H9 (cell line): Measurements from ENCODE around the gene UBE3B. TPM values are rescaled to one million over a fixed set of nuclear protein-coding genes. Genes with fewer than 3 reads are reported as not detected.

Experiments
- DNase-seq: peaks from one replicate; pipeline ENCODE4 v3.0.0-alpha.2; 2017
- H2AFZ ChIP-seq: one replicate; pipeline ENCODE4 v1.6.1; 2013; ENCODE audit warnings: mild to moderate bottlenecking, low read length, control low read depth, moderate library complexity
- H2AK5ac ChIP-seq: 2 replicates; pipeline ENCODE4 v1.6.1; 2013; ENCODE audit warnings: low read length, control low read depth, mixed read lengths; ENCODE audit not compliant: insufficient read length
- H2BK120ac ChIP-seq: one replicate; pipeline ENCODE4 v1.6.1; 2013; ENCODE audit warnings: low read depth, mild to moderate bottlenecking, low read length, control low read depth, inconsistent platforms; ENCODE audit not compliant: poor library complexity, severe bottlenecking
- H2BK12ac ChIP-seq: 2 replicates; pipeline ENCODE4 v1.6.1; 2013; ENCODE audit warnings: low read length, control low read depth, mixed read lengths, low read depth; ENCODE audit not compliant: insufficient read length
- H2BK15ac ChIP-seq: 2 replicates; pipeline ENCODE4 v1.6.1; 2013; ENCODE audit warnings: low read depth, low read length, control low read depth
- H2BK20ac ChIP-seq: one replicate; pipeline ENCODE4 v1.6.1; 2013; ENCODE audit warnings: low read depth, mild to moderate bottlenecking, low read length, control low read depth, inconsistent platforms; ENCODE audit not compliant: poor library complexity, severe bottlenecking
- H2BK5ac ChIP-seq: 2 replicates; pipeline ENCODE4 v1.6.1; 2013; ENCODE audit warnings: low read length, control low read depth, mixed read lengths; ENCODE audit not compliant: insufficient read length
- H3K14ac ChIP-seq: 2 replicates; pipeline ENCODE4 v1.6.1; 2013; ENCODE audit warnings: low read length, control low read depth; ENCODE audit not compliant: insufficient read depth
- H3K18ac ChIP-seq: 2 replicates; pipeline ENCODE4 v1.6.1; 2013; ENCODE audit warnings: low read depth, mild to moderate bottlenecking, mixed read lengths, low read length, control low read depth; ENCODE audit not compliant: insufficient read length
- H3K23ac ChIP-seq: 2 replicates; pipeline ENCODE4 v1.6.1; 2013; ENCODE audit warnings: low read length, control low read depth, mixed read lengths, low read depth; ENCODE audit not compliant: insufficient read length
- H3K23me2 ChIP-seq: 2 replicates; pipeline ENCODE4 v1.6.1; 2013; ENCODE audit warnings: low read depth, mild to moderate bottlenecking, mixed read lengths, low read length, control low read depth; ENCODE audit not compliant: insufficient read length, poor library complexity, severe bottlenecking
- H3K27ac ChIP-seq: 2 replicates; pipeline ENCODE4 v1.5.1; 2013; ENCODE audit warnings: low read length, control low read depth, mixed read lengths, low read depth; ENCODE audit not compliant: insufficient read length
- H3K27me3 ChIP-seq: 2 replicates; pipeline ENCODE4 v1.6.1; 2013; ENCODE audit warnings: low read length, control low read depth, inconsistent platforms; ENCODE audit not compliant: insufficient read depth
- H3K4ac ChIP-seq: 2 replicates; pipeline ENCODE4 v1.6.1; 2013; ENCODE audit warnings: low read depth, mild to moderate bottlenecking, control low read depth, inconsistent platforms, low read length, moderate library complexity
- H3K4me1 ChIP-seq: 2 replicates; pipeline ENCODE4 v1.6.1; 2013; ENCODE audit warnings: low read length, control low read depth, inconsistent platforms; ENCODE audit not compliant: insufficient read depth
- H3K4me2 ChIP-seq: 2 replicates; pipeline ENCODE4 v1.6.1; 2013; ENCODE audit warnings: low read length, control low read depth, mixed read lengths; ENCODE audit not compliant: insufficient read length, insufficient read depth
- H3K56ac ChIP-seq: 2 replicates; pipeline ENCODE4 v1.6.1; 2013; ENCODE audit warnings: low read depth, mild to moderate bottlenecking, mixed read lengths, low read length, control low read depth; ENCODE audit not compliant: insufficient read length
- H3K79me1 ChIP-seq: 2 replicates; pipeline ENCODE4 v1.6.1; 2013; ENCODE audit warnings: low read depth, mild to moderate bottlenecking, moderate library complexity, low read length, control low read depth, inconsistent platforms; ENCODE audit not compliant: insufficient read depth, poor library complexity, severe bottlenecking
- H3K79me2 ChIP-seq: 2 replicates; pipeline ENCODE4 v1.6.1; 2013; ENCODE audit warnings: low read length, control low read depth, inconsistent platforms; ENCODE audit not compliant: insufficient read depth
- H3K9ac ChIP-seq: 2 replicates; pipeline ENCODE4 v1.6.1; 2013; ENCODE audit warnings: low read length, control low read depth, mixed read lengths; ENCODE audit not compliant: insufficient read length; ENCODE audit errors: extremely low read depth
- H3K9me3 ChIP-seq: one replicate; pipeline ENCODE4 v1.6.1; 2013; ENCODE audit warnings: low read depth, low read length, inconsistent platforms; ENCODE audit not compliant: control insufficient read depth
- H3T11ph ChIP-seq: one replicate; pipeline ENCODE4 v1.6.1; 2013; ENCODE audit warnings: mild to moderate bottlenecking, low read length, control low read depth, inconsistent platforms
- H4K20me1 ChIP-seq: one replicate; pipeline ENCODE4 v1.6.1; 2013; ENCODE audit not compliant: control insufficient read depth, insufficient read length, insufficient read depth
- H4K5ac ChIP-seq: 2 replicates; pipeline ENCODE4 v1.6.1; 2013; ENCODE audit warnings: low read depth, mild to moderate bottlenecking, mixed read lengths, low read length, control low read depth; ENCODE audit not compliant: insufficient read length
- H4K8ac ChIP-seq: replicated peaks from 2 replicates; pipeline ENCODE4 v1.6.1; 2013; ENCODE audit warnings: low read length, control low read depth, mixed read lengths, low read depth; ENCODE audit not compliant: insufficient read length
- H4K91ac ChIP-seq: 2 replicates; pipeline ENCODE4 v1.6.1; 2013; ENCODE audit warnings: low read depth, mild to moderate bottlenecking, moderate library complexity, mixed read lengths, low read length, control low read depth; ENCODE audit not compliant: insufficient read length
- H3K27ac Mint-ChIP-seq, 3 experiments: 2 replicates in 2 of 3; 3 replicates in 1 of 3; pipeline ENCODE4 v1.8.0; 2020 to 2021; ENCODE audit warnings: mixed read lengths in 3 of 3, mild to moderate bottlenecking in 1 of 3, moderate library complexity in 1 of 3
- H3K27me3 Mint-ChIP-seq: 2 replicates; pipeline ENCODE4 v1.8.0; 2021; ENCODE audit warnings: low read depth, mild to moderate bottlenecking, moderate library complexity, mixed read lengths
- H3K36me3 Mint-ChIP-seq, 3 experiments: 2 replicates in 2 of 3; 3 replicates in 1 of 3; pipeline ENCODE4 v1.8.0; 2020 to 2021; ENCODE audit warnings: low read depth in 3 of 3, mixed read lengths in 3 of 3; ENCODE audit not compliant: insufficient read depth in 1 of 3
- H3K4me1 Mint-ChIP-seq, 2 experiments: 2 replicates each; pipeline ENCODE4 v1.8.0; 2020; ENCODE audit warnings: mixed read lengths in 2 of 2
- H3K4me3 Mint-ChIP-seq, 2 experiments: 2 replicates in 1 of 2; 3 replicates in 1 of 2; pipeline ENCODE4 v1.8.0; 2020 to 2021; ENCODE audit warnings: mild to moderate bottlenecking in 2 of 2, mixed read lengths in 2 of 2, moderate library complexity in 1 of 2
- H3K9me3 Mint-ChIP-seq, 2 experiments: 2 replicates in 1 of 2; 3 replicates in 1 of 2; pipeline ENCODE4 v1.8.0; 2020; ENCODE audit warnings: mild to moderate bottlenecking in 2 of 2, mixed read lengths in 2 of 2, moderate library complexity in 1 of 2
- CTCF ChIP-seq: fragments of 200-600 bp; sonication (generic); conservative IDR thresholded peaks from 3 replicates; pipeline ENCODE4 v1.8.0; 2021; ENCODE audit warnings: antibody characterized with exemption, mild to moderate bottlenecking
- WGBS: extraction: QIAGEN DNeasy Blood & Tissue Kit; methylation state at CpG from one replicate; pipeline ENCODE4 v1.1.7; 2013; ENCODE audit warnings: missing lambda C conversion rate, low lambda C conversion rate, mixed read lengths; ENCODE audit not compliant: insufficient read length; ENCODE audit errors: extremely low coverage; 5-methylcytosine and 5-hydroxymethylcytosine counted together
- total RNA-seq: library from RNA; stranded (reverse); gene quantifications from 2 replicates; pipeline ENCODE4 v1.2.1, GENCODE V29; 2021

Gene UBE3B
- total RNA-seq, 1 experiment from 2014 or later = 24.2 TPM

GRCh38 chr12:109557805-109558204 is 80.4 kb downstream of the UBE3B start:
- peaks cover 3% of the 10 kb centered on the region; the same call in 1 of the 2 replicates for H3K27me3 Mint-ChIP-seq
- WGBS = no CpG with 5 or more reads among the region's 12 CpGs
- no peaks in the 10 kb centered on the region for H3K23me2 ChIP-seq

More at GRCh38 chr12:109557805-109558204, 80.4 kb downstream of the UBE3B start:
- no peak overlapping the region for H3K4me3 Mint-ChIP-seq
- Histone ChIP-seq H2AK5ac (no peak overlapping the region), H3K4me1 (no peaks in the 10 kb centered on the region), H3K27ac (no peak overlapping the region), H3K4me2 (no peak overlapping the region), H3K18ac (no peak overlapping the region), H2BK15ac (no peak overlapping the region), H4K91ac (no peak overlapping the region), H3K4ac (no peak overlapping the region), H2BK20ac (no peak overlapping the region), H3K9ac (no peak overlapping the region), H3K27me3 (no peaks in the 10 kb centered on the region), H3T11ph (no peak overlapping the region), H3K14ac (no peak overlapping the region), H3K56ac (no peak overlapping the region), H4K5ac (no peak overlapping the region), H4K20me1 (no peaks in the 10 kb centered on the region), H2AFZ (no peak overlapping the region), H3K23ac (no peak overlapping the region), H2BK5ac (no peak overlapping the region), H3K79me2 (no peaks in the 10 kb centered on the region), H2BK12ac (no peak overlapping the region), H3K79me1 (no peaks in the 10 kb centered on the region), H4K8ac (no peak overlapping the region), H2BK120ac (no peak overlapping the region), H3K9me3 (no peaks in the 10 kb centered on the region)
- DNase-seq = no peak
- peaks cover 13 to 14% (median 14%) of the 10 kb centered on the region in 3 experiments for H3K36me3 Mint-ChIP-seq
- 0 out of 7 replicates have a peak overlapping the region, but pooled peaks of 2 of the 3 experiments have one; percentile 40 to 53 for H3K27ac Mint-ChIP-seq
- no peaks in the 10 kb centered on the region; a peak in 1 of 5 replicates for H3K9me3 Mint-ChIP-seq
- H3K4me1 Mint-ChIP-seq = peaks cover 2 to 6% of the 10 kb centered on the region in 2 experiments; a peak in 3 of 4 replicates
- no peak for TF ChIP-seq CTCF
